SK-N-SH (cell line): ENCODE results near the gene IFNGR1.

ENCODE experiments used
- MXI1 ChIP-seq: IDR thresholded peaks from 2 replicates; pipeline ENCODE4 v1.6.1; 2012; ENCODE audit warnings: mild to moderate bottlenecking, low read depth, low read length, improper control_type of control experiment
- SMC3 ChIP-seq: IDR thresholded peaks from 2 replicates; pipeline ENCODE4 v1.6.1; 2012; ENCODE audit warnings: low read depth, low read length, improper control_type of control experiment
- TF ChIP-seq, protein P1 (sequence below): fragments of 200-600 bp; sonication (generic); IDR thresholded peaks from 2 replicates; pipeline ENCODE4 v1.6.1; 2017; ENCODE audit warnings: antibody characterized with exemption, mild to moderate bottlenecking, moderate library complexity

DNA sequence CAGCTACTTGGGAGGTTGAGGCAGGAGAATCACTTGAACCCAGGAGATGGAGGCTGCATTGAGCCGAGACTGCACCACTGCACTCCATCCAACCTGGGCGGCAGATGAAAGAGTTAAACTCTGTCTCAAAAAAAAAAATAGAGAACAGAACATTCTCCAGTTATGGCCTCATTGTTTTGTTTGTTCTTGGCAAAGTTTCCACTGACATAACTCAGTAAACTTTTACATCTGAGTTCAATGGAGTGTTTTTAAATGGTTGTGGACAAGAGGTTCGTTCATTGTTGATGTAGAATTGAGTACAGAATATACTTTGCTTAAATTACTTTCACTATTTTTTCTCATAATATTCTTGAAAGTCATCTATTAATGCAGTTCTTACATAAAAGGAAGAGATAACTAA is 42.2 kb upstream of the IFNGR1 start:
- TF ChIP-seq, protein P1, sequence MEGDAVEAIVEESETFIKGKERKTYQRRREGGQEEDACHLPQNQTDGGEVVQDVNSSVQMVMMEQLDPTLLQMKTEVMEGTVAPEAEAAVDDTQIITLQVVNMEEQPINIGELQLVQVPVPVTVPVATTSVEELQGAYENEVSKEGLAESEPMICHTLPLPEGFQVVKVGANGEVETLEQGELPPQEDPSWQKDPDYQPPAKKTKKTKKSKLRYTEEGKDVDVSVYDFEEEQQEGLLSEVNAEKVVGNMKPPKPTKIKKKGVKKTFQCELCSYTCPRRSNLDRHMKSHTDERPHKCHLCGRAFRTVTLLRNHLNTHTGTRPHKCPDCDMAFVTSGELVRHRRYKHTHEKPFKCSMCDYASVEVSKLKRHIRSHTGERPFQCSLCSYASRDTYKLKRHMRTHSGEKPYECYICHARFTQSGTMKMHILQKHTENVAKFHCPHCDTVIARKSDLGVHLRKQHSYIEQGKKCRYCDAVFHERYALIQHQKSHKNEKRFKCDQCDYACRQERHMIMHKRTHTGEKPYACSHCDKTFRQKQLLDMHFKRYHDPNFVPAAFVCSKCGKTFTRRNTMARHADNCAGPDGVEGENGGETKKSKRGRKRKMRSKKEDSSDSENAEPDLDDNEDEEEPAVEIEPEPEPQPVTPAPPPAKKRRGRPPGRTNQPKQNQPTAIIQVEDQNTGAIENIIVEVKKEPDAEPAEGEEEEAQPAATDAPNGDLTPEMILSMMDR, result no peak
- TF ChIP-seq SMC3, result no peak
- no peak for TF ChIP-seq MXI1
